A673 (cell line): ENCODE data around the gene DENND4C.

Experiments used
- CTCF ChIP-seq: fragments of 300-800, 200-600 bp; sonication (generic); conservative IDR thresholded peaks from 2 replicates; pipeline ENCODE4 v1.5.1; 2017; ENCODE audit warnings: low read depth, mild to moderate bottlenecking, antibody characterized with exemption, low read length, moderate library complexity, mixed read lengths
- EZH2 ChIP-seq: fragments of 200-600 bp; sonication (generic); IDR thresholded peaks from 2 replicates; pipeline ENCODE4 v1.6.1; 2017; ENCODE audit warnings: borderline replicate concordance, low read depth, mild to moderate bottlenecking, mixed read lengths, antibody characterized with exemption, low read length; ENCODE audit not compliant: poor library complexity, severe bottlenecking

GRCh38 chr9:19188771-19189170 lies 41.7 kb upstream of the DENND4C start:
- TF ChIP-seq CTCF (no peak), EZH2 (no peak)
